Measurements from ENCODE around the gene RNF169. TPM values are rescaled to one million over a fixed set of nuclear protein-coding genes. Genes with fewer than 3 reads are reported as not detected.

Gene RNF169
- total RNA-seq, 1 experiment from 2014 or later = 28.0 TPM

DNA sequence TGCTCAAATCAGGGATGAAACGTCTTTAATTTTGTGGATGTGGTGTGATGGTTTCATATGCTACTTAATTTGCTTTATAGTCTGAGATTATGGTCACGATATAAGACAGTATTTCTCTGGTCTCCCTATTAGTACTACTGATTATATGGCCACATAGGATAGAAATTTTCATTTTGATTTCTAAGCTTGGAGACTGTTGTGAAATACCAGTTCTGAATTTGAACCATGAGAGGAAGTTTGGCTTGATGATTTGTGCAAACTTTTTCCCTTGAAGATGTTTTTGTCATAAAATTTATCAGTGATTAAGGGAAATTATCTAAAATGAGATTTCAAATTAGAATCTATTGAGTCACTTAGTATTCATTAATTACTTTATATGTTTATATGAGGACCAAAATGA, 2.7 kb downstream of the RNF169 start:
- Mint-ChIP-seq H3K4me1 (ENCODE audit: low read depth, unreplicated experiment) (peaks cover 29% of the 10 kb centered on the region), H3K9me3 (ENCODE audit: unreplicated experiment) (peaks cover 4% of the 10 kb centered on the region), H3K4me3 (ENCODE audit: unreplicated experiment) (no peak overlapping the region), H3K27ac (ENCODE audit: unreplicated experiment) (no peak overlapping the region), H3K27me3 (ENCODE audit: insufficient read depth, unreplicated experiment) (no peaks in the 10 kb centered on the region), H3K36me3 (ENCODE audit: insufficient read depth, unreplicated experiment) (peaks cover 12% of the 10 kb centered on the region)
- Histone ChIP-seq H3K4me1 (peaks cover 33% of the 10 kb centered on the region), H3K27me3 (replicated peaks; ENCODE audit: control insufficient read depth, insufficient read depth, low read length) (no peaks in the 10 kb centered on the region), H3K36me3 (ENCODE audit: control insufficient read depth, insufficient read depth, low read length) (no peaks in the 10 kb centered on the region), H3K4me3 (ENCODE audit: low read depth, low read length) (no peak overlapping the region), H3K9me3 (no peaks in the 10 kb centered on the region)
- ChIA-PET CTCF (no interaction called here), POLR2A (interaction anchor here (0.6 kb wide), 1 partner anchor 11 kb away, joined by 7 read pairs; no protein-coding TSS in a partner anchor)
- no peak for DNase-seq
- no TSS peak for BruUV-seq (replicated peaks)
- intact Hi-C loops (cut with micrococcal nuclease; ENCODE audit: unreplicated experiment) = no loop called here
- no peak for TF ChIP-seq CTCF (IDR thresholded peaks at IDR 0.05; ENCODE audit: insufficient read depth in 1 of 2, low read depth in 1 of 2, low read length in 1 of 2, severe bottlenecking in 1 of 2, unreplicated experiment in 1 of 2)

DNA sequence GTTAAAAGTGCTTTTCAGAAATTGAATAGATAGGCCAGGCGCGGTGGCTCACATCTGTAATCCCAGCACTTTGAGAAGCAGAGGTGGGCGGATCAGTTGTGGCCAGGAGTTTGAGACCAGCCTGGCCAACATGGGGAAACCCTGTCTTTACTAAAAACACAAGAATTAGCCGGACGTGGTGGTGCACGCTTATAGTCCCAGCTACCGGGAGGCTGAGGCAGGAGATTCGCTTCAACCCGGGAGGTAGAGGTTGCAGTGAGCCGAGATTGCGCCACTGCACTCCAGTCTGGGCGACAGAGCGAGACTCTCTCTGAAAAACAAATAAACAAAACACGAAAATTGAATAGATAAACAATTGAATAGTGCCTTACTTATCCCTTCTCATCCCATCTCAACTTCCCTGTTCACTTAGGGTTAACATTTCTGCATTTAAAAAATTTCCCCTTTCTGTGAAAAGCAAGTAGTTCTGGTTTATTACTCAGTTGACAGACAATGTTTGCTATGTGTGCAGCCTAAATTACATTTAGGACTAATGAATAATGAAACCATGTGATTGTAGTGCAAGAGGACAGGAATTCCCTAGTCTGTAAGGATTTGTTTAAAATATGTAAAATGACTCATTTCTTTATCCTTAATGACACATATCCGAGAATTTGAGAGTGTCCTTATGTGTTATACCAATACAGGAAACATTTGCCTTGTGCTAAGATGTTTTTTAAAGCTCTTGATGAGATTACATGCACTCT, 6.0 kb downstream of the RNF169 start:
- Histone ChIP-seq H3K27me3 (replicated peaks; ENCODE audit: control insufficient read depth, insufficient read depth, low read length) (no peaks in the 10 kb centered on the region), H3K36me3 (ENCODE audit: control insufficient read depth, insufficient read depth, low read length) (no peaks in the 10 kb centered on the region), H3K4me1 (peaks cover 30% of the 10 kb centered on the region), H3K9me3 (0 out of 2 replicates have a peak, but pooled peaks cover 2% of the 10 kb centered on the region), H3K4me3 (ENCODE audit: low read depth, low read length) (no peak overlapping the region)
- H3K27ac Mint-ChIP-seq (ENCODE audit: unreplicated experiment) = no peak overlapping the region
- intact Hi-C loops (cut with micrococcal nuclease; ENCODE audit: unreplicated experiment) = no loop called here
- BruUV-seq (replicated peaks) = no TSS peak
- POLR2A ChIA-PET = no interaction called here
- TF ChIP-seq CTCF (IDR thresholded peaks at IDR 0.05; ENCODE audit: insufficient read depth in 1 of 2, low read depth in 1 of 2, low read length in 1 of 2, severe bottlenecking in 1 of 2, unreplicated experiment in 1 of 2) = no peak
- H3K4me3 Mint-ChIP-seq (ENCODE audit: unreplicated experiment) = no peak overlapping the region
- H3K4me1 Mint-ChIP-seq (ENCODE audit: low read depth, unreplicated experiment) = peaks cover 19% of the 10 kb centered on the region
- CTCF ChIA-PET = interaction anchor here (1.2 kb wide), 1 partner anchor 53 kb away, joined by 3 read pairs; no protein-coding TSS in a partner anchor
- H3K9me3 Mint-ChIP-seq (ENCODE audit: unreplicated experiment) = peaks cover 11% of the 10 kb centered on the region
- H3K36me3 Mint-ChIP-seq (ENCODE audit: insufficient read depth, unreplicated experiment) = peaks cover 6% of the 10 kb centered on the region
- DNase-seq = no peak
- H3K27me3 Mint-ChIP-seq (ENCODE audit: insufficient read depth, unreplicated experiment) = no peaks in the 10 kb centered on the region

GRCh38 chr11:74755395-74755995, 6.8 kb downstream of the RNF169 start:
- H3K27me3 ChIP-seq (replicated peaks; ENCODE audit: control insufficient read depth, insufficient read depth, low read length) = no peaks in the 10 kb centered on the region
- no TSS peak for BruUV-seq (replicated peaks)
- H3K4me1 Mint-ChIP-seq (ENCODE audit: low read depth, unreplicated experiment) = peaks cover 16% of the 10 kb centered on the region
- peaks cover 30% of the 10 kb centered on the region for H3K4me1 ChIP-seq
- ChIA-PET CTCF (interaction anchor here (0.5 to 1.2 kb wide), 2 partner anchors 53 to 57 kb away, joined by 3 to 4 read pairs; no protein-coding TSS in a partner anchor), POLR2A (no interaction called here)
- H3K27me3 Mint-ChIP-seq (ENCODE audit: insufficient read depth, unreplicated experiment) = no peaks in the 10 kb centered on the region
- peaks cover 11% of the 10 kb centered on the region for H3K9me3 Mint-ChIP-seq (ENCODE audit: unreplicated experiment)
- H3K4me3 ChIP-seq (ENCODE audit: low read depth, low read length) = no peak overlapping the region
- peak overlapping the region; percentile 1 for H3K27ac Mint-ChIP-seq (ENCODE audit: unreplicated experiment)
- no peak for TF ChIP-seq CTCF (IDR thresholded peaks at IDR 0.05; ENCODE audit: insufficient read depth in 1 of 2, low read depth in 1 of 2, low read length in 1 of 2, severe bottlenecking in 1 of 2, unreplicated experiment in 1 of 2)
- DNase-seq = no peak
- no peaks in the 10 kb centered on the region for H3K36me3 ChIP-seq (ENCODE audit: control insufficient read depth, insufficient read depth, low read length)
- H3K9me3 ChIP-seq = 0 out of 2 replicates have a peak, but pooled peaks cover 2% of the 10 kb centered on the region
- intact Hi-C loops (cut with micrococcal nuclease; ENCODE audit: unreplicated experiment) = no loop called here
- H3K36me3 Mint-ChIP-seq (ENCODE audit: insufficient read depth, unreplicated experiment) = peaks cover 5% of the 10 kb centered on the region
- H3K4me3 Mint-ChIP-seq (ENCODE audit: unreplicated experiment) = no peak overlapping the region
